NK-92 (cell line): ENCODE results near the gene POLQ.
A peak's percentile ranks its signal among the peaks of the same experiment; 100 is the strongest.
"Not testable (repeated sequence)": the region's sequence is repeated elsewhere in the genome, so short reads cannot be mapped to it uniquely, and the experiment has no call there.

Experiments used
- DNase-seq: peaks from one replicate; lab custom pipeline; 2025; ENCODE audit not compliant: unreplicated experiment; lab: John Stamatoyannopoulos, UW

POLQ gene

DNA sequence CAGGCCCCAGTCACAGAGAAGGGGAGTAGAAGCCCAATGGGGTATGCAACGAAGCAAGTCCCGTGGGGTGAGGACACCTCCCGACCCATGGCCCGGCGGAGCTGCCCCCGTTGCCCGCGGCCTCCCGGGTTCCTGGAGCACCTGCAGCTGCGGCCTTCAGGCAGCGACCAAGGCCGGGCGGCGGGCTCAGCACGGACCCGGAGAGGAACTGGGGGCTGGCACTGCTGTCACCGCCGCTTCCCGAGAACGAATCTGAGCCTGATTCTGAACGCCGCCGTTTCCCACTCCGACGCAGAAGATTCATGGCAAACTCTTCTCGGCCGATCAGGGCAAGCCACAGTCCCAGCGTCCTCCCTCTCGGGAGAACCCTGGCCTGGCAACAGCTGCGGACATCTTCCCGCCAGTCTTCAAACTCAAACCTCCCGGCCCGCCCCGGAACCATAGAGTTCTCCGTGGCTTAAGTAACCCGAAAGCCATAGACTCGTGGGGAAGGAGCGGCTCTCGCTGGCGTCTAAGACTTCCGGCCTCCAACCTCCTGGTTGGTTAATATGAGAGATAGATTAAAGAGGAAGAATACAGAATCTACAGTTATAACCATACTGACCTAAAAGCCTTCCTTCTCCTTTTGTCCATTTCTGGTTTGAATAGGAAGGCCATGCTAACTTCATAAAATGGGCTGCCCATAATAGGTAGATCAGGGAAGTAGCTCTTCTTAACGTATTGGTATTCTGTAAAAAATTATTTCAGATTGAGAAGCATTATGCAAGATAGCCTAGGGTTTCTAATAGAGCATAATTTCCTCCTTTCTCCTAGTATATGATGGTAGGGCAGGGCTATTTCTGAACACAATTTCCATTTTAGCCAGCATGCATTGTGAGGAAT is at the start of gene POLQ:
POLQ (minus strand) TSS at position 415 of the 882 bp plus-strand sequence; CDS start at position 304, 111 bp downstream.
- peak; percentile 4 for DNase-seq

DNA sequence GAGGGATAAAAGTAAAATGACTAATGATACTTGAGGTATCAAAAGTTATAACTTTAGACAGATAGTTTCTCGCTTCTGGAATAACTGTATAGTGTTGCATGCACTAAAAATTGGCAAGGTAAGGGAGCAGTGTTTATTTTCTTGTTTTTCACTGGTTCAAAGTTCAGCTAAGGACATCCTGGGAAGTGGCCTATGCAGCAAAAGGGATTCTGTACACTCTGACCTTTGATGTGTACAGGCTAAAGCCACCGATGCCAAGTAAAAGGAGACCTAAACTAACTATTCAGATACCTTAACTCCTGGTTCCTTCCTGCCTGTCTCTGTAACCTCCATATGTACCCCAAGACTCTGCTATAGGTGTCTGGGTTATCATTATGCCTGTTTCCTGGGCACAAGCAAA is 49.1 kb upstream of the POLQ start:
- DNase-seq = no peak

DNA sequence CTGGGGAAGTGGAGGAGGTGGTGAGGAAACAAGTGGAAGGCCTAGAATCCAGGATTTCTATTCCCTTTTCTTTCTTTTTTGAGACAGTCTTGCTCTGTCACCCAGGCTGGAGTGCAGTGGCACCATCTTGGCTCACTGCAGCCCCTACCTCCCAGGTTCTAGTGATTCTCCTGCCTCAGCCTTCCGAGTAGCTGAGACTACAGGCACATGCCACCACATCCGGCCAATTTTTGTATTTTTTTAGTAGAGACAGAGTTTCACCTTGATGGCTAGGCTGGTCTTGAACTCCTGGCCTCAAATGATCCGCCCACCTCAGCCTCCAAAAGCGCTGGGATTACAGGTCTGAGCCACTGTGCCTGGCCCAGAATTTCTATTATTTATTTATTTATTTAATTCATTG is 48.0 kb upstream of the POLQ start:
- DNase-seq = not testable (repeated sequence)

DNA sequence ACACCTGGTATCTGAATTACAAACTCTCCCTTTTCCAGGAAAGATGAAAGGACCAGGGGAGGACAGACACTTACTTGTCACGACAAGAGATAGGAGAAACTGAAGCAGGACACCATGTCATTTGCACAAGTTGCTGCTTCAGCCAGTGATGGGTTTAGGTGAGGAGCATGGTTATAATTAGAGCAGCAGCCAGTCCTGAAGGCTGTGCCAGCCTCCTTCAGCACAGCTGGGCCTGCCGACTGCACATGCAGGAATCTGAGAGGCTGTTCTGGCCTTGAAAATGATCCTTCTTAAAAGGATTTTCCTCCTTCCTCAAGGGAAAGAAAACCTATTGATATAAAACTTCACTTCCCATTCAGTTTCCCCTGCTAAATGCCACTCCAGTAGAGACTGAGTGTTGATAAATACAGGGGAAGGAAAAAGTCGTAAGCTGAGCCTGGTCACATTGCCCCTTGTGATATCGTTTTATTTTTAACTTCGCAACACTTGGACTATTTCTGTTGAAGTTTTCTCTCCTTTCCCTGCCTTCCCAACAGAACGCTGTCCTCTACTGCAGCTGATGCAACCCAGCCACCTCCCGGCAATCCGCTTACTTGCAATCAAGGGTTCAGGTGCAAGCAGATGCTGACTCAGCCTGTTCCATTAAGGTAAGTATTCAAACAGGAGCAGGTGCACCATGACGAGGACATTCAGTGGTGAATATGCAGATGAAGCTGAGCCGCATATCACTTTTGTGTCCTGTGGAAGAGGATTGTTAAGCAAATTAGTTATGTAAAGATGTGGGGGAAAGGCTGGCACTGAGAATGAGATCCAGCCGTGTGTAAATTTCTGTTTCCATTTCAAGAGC is 47.3 kb upstream of the POLQ start, which contains the start of gene FBXO40:
FBXO40 (plus strand) TSS at position 524 of the 847 bp plus-strand sequence. CDS start 27,197 bp downstream, outside the sequence.
- no peak for DNase-seq

DNA sequence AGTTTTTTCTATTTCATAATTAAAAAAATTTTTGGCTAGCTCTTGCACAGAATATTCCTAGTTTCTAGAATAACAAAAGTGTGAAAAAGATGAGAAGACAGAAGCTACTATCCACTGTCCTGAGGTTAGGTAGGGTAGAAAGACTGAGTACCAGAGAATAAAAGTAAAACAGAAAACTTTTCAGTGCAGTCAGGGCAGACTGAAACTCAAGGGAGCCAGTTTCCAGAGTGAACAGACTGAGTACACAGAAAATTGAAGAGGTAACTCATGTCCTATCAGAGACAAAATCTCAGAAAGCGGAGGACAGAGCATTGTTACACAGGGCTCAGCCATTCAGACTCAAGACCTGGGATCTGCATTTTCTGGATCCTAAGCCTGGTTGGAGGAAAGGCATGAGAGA is 38.6 kb upstream of the POLQ start:
- DNase-seq = no peak

DNA sequence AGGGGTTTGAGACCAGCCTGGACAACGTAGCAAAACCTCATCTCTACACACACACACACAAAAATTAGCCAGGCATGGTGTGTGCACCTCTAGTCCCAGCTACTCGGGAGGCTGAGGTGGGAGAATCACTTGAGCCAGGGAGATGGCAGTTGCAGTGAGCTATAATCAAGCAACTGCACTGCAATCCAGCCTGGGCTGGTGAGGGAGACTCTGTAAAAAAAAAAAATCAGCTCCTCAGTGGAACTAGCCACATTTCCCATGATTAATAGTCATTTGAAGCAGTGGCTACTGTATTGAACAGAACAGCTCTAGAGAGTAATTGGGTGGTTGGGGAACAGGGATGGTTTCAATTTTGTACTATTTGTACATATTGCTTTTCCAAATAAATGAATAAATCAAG is 35.9 kb upstream of the POLQ start:
- DNase-seq = no peak

DNA sequence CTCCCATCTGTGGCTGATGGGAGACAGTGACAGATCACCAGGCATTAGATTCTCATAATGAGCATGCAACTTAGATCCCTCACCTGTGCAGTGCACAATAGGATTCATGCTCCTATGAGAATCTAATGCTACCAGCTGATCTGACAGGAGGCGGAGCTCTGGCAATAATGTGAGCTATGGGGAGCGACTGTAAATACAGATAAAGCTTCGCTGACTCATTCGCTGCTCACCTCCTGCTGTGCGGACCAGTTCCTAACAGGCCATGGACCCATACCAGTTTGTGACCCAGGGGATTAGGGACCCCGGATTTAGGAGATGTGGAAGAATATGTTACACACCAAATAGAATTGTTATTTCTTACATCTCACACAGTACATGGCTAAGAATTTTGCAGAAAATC is 28.7 kb upstream of the POLQ start:
- no peak for DNase-seq

DNA sequence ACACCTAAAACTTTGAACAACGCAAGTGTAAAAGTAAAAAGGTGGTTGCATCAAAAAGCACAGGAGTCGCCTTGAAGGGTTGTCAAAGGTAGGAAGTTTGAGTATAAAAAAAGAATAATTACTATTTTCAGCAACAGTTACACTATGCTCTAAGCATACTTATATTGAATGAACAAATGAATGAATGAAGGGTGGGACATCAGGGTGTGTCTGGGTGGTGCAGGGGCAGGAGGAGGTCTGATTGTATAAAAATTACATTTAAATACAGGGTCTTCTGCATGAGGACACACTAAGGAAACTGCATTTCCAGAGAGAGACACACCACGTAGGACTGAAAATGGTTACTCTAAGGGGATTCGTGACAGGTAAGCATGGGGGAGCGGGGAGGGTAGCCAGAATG is 21.9 kb upstream of the POLQ start, which contains the start of gene ARGFX:
ARGFX (plus strand) TSS at position 301 of the 400 bp plus-strand sequence. CDS start 2,765 bp downstream, outside the sequence.
- no peak for DNase-seq

DNA sequence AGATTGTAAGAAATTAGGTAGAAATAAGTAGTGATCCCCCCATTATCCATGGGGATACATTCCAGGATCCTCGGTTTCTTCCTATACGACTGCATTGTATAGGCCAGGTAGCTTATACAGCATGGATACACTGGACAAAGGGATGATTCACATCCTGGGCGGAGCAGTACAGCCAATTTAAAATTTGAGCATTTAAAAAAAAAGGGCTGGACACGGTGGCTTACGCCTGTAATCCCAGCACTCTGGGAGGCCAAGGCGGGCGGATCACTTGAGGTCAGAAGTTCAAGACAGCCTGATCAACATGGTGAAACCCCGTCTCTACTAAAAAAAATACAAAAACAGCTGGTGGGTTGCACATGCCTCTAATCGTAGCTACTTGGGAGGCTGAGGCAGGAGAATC is 21.0 kb upstream of the POLQ start:
- DNase-seq = no peak

DNA sequence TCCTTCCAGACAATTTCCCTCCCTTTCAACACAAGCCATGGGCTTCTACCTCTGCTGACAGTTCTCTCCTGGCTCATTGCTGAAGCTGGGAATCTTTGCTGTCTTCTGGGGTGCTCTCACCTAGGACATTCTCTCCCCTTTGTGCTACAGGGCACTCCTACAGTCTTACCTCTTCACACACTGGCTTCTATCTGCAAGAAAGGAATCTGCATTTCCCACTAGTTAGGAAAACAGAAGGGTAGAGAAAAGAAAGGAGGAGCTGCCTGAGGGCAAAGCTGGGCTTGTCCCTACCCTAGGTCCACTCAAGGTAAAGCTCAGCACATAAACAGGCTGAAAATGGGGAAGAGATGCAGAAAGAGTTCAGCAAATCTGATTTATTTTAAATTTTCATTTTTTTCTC is 16.4 kb upstream of the POLQ start:
- no peak for DNase-seq

DNA sequence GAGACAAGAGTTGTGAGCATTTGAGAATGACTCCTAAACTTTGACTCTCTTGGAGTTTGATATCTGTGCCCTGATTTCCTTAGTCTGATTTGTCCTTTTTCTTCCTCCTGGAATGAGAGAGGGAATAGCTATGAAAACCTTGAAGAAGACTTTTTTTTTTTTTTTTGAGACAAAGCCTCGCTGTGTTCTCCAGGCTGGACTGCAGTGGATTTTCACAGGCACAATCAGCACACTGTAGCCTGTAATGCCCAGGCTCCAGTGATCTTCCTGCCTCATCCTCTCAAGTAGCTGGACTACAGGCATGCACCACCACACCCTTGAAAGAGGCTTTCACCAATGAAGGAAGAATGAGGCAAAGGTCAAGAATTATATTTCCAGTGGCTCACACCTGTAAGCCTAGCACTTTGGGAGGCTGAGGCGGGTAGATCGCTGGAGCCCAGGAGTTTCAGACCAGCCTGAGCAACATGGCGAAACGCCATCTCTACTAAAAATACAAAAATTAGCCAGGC is 11.7 kb upstream of the POLQ start:
- no peak for DNase-seq

DNA sequence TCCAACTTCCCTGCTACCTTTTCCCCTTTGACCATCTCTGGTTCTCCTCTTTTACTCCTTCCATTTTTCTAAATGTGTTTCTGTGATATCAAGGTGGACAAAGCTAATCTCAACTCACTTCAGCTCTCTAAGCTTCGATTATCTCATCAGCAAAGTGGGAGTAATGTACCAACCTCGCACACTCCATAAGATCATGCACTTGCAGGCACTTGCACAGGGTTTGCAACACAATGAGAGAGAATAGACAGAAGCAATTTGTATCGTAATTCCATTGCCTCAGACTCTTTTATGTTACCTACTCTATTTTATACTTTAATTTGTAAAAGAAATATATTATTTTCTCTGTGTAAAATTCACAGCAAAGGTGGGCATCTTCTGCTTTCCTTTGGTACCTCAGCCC is 7.0 kb upstream of the POLQ start:
- DNase-seq = no peak

DNA sequence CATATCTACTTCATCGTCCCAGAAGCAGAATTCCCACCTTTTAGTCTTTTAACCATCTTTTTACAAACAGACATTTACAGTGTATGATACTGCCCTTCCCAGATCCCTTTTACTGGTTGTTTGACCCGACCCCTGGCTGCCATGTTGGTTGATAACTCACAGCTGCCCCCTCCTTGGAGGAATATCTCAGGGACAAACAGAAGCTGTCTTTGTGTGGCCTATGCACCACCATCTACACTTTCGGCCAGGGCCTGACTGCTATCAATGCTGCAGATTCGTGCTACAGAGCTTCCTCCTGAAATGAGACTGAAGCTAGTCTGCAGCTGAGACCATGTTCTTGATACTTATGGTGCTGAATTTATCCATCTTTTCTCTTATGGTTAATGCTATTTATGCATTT is 6.6 kb upstream of the POLQ start:
- DNase-seq = no peak

DNA sequence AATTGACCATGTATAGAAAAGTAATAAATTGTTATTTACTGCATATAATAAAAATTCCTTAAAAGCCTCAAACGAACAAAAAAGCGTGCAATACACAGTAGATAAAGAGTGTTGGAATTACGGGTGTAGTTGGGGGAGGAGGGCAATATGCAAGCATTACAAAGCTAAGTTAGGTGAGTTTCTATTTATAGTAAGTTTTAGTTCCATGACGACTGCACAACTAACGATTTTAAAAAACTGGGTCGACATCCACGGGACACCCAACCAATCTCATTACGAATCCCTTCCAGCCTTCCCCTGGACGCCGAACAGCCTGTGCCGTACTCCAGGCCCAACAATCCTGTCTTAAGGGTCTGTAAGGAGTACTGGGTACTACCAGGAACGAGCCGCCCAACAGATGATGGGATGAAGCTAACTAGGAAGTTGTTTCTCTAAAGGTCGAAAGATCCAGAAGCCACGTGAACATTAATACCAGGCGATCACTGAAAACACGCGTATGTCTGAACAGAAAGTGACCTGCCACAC is 677 bp downstream of the POLQ start:
- no peak for DNase-seq

DNA sequence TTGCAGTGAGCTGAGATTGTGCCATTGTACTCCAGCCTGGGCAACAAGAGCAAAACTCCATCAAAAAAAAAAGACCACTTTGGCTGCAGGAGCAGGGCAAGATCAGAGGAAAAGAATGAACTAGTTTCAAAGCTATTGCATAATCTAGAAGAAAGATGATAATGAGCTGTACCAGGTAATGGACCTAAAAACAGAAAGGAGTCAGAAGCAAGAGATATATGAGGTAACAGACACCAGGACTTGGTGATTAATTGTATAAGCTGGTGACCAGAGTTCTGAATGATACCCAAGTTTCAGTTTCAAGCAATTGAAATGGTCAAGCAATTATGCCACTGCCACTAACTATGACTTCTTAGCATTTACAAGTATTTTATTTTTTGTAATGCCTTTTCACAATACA is 2.9 kb downstream of the POLQ start:
- no peak for DNase-seq

DNA sequence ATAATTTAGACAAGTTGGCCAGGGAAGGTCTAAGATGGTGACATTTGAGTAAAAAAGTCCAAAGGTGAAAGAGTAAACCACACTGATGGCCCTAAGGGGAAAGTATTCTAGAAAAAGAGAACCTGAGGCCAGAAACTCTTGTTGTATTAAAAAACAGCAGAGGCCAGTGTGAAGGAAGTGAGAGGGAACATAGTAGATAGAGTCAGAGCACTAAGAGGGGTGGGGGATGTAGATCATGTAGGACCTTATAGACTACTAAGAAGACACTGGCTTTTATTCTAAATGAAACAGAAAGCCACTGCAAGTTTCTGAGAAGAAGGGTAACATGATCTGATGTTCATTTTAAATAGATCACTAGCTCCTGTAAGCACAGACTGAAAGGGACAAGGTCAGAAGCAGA is 14.5 kb downstream of the POLQ start:
- no peak for DNase-seq

DNA sequence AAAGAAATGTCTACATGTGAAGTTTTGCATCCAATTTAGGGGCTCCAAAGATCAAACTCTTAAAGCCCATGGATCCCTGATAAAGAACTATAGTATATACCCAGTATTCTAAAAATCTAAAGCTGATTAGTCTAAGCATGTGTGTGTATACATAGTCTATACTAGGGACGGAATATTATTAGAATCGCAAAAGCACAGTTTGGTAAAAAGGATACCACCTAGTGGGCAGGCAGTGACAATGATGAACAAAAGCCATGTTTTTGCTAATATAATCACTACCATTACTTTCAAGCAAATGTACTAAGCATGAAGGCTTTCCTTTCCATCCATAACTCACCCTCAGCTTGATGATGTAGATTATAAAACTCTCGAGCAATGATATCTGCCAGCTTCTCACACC is 16.5 kb downstream of the POLQ start:
- no peak for DNase-seq

DNA sequence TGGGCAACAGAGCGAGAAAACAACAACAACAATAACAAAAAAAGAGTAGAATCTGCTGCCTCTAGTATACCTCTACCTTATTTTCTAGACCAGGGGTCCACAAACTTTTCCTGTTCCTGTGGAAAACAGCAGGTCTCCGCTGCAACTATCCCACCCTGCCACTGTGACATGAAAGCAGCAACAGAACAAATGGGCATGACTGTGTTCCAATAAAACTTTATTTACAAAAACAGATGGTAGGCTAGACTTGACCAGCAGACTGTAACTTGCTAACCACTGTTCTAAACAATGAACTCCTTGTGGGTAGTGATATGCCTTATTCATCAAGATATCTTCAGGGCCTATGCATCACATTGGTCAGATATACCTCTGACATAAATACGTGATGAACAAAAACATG is 25.3 kb downstream of the POLQ start:
- no peak for DNase-seq

DNA sequence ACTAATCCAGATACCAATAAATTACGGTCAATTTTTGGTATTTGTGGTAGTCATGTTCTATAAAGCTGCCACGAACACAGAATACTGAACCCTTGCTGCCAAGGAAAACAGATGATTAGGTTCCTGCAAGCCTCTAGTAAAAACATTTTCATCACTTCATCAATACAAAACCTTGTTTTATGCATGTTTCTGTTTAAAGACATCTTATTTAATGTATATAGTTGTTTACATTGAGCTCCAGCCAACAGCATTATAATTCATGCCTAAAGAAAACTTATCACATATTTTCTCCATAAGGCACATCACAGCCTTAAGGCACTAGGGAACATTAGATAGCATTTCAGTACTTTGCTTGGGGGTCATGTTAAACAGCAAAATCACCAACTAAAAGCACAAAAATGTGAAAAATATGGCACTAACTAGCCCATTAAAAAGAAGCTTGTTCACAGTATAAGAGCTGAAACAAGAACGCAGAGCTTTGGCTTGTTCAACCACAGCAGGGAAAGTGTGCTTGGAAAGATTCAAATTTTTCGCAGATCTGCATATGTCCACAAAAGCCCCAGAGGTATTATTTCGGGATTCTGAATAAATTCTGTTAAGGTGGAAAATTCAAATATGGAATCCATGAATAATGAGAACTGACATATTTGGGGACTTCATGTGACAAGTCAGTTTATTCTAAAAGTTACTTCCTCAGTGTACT is 27.7 kb downstream of the POLQ start:
- no peak for DNase-seq

DNA sequence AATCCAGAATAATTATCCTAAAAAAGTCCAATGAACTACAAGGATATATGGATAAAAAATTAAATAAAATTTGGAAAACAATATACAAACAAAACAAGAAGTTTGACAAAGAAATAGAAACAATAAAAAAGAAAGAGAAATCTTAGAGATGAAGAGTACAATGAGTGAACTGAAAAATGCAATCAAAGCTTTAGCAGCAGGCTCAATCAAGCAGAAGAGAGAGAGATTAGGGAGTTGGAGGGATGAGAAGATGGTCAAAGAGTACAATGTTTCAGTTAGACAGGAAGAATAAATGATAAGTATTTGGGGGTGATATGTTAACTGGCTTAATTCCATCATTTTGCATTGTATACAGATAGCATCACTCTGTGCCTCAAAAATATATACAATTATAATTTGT is 29.9 kb downstream of the POLQ start:
- DNase-seq = no peak

DNA sequence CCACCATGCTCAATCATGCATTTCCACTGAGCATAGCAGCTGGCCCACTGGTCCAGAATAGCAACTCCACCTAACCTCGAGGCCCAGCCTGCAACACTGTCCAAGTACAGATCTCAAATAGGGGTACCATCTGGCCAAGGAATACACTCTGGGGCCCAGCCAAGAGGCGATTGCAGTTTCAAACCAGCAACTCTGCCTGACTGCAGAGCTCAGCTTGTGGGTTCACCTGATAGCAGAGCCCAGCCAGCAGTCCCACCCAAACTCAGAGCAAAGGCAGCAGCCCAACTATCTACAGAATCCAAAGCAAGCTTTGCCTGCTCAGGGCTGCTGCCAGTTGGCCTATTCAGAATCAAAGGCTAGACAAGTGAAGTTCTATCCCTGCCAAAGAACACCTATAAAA is 30.5 kb downstream of the POLQ start:
- DNase-seq = no peak
